GM12801 (cell line): Measurements from ENCODE around the gene VLDLR.

Experiments used
- TF ChIP-seq, protein P1 (sequence below): IDR thresholded peaks from one replicate; pipeline ENCODE4 v1.5.1; 2011; ENCODE audit warnings: control low read depth; ENCODE audit not compliant: insufficient read length; ENCODE audit errors: extremely low read depth

Gene VLDLR

GRCh38 chr9:2663461-2664173 is 42.0 kb downstream of the VLDLR start:
- TF ChIP-seq, protein P1, sequence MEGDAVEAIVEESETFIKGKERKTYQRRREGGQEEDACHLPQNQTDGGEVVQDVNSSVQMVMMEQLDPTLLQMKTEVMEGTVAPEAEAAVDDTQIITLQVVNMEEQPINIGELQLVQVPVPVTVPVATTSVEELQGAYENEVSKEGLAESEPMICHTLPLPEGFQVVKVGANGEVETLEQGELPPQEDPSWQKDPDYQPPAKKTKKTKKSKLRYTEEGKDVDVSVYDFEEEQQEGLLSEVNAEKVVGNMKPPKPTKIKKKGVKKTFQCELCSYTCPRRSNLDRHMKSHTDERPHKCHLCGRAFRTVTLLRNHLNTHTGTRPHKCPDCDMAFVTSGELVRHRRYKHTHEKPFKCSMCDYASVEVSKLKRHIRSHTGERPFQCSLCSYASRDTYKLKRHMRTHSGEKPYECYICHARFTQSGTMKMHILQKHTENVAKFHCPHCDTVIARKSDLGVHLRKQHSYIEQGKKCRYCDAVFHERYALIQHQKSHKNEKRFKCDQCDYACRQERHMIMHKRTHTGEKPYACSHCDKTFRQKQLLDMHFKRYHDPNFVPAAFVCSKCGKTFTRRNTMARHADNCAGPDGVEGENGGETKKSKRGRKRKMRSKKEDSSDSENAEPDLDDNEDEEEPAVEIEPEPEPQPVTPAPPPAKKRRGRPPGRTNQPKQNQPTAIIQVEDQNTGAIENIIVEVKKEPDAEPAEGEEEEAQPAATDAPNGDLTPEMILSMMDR, result no peak

GRCh38 chr9:2664174-2665065 is 42.8 kb downstream of the VLDLR start:
- TF ChIP-seq, protein P1, result no peak

GRCh38 chr9:2666569-2666968 is 45.0 kb downstream of the VLDLR start:
- TF ChIP-seq, protein P1, result no peak

GRCh38 chr9:2673161-2673560 is 51.6 kb downstream of the VLDLR start:
- TF ChIP-seq, protein P1, result no peak

DNA sequence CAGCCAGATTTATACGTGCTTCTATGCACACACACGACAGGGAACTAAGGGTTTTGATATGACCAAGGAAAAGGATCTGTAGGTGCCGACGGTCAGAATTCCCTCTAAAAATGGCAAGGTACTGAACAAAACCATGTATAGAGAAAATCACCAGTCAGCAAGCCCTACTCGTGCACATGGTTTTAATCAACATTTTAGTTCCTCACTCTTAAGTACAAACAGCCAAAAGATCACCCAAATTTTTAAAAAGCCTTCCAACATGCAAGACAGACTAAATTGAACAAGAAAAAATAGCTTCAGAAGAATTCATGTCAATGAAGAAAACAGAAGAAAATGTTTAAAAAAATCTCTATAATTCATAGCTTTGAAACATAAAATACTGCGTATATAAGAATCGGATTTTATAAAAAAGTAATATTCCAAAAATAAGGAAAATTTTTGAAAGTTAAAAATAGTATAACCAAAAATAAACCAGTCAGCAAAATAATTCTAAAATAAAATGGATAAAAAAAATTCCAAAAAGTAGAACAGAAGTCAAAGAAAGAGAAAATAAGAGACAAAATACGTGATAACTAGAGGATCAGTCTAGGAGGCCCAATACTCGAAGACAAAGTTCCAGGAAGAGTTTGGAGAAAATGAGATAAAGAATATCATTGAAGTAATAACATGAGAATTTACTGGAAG is 52.7 kb downstream of the VLDLR start:
- TF ChIP-seq, protein P1, result no peak

DNA sequence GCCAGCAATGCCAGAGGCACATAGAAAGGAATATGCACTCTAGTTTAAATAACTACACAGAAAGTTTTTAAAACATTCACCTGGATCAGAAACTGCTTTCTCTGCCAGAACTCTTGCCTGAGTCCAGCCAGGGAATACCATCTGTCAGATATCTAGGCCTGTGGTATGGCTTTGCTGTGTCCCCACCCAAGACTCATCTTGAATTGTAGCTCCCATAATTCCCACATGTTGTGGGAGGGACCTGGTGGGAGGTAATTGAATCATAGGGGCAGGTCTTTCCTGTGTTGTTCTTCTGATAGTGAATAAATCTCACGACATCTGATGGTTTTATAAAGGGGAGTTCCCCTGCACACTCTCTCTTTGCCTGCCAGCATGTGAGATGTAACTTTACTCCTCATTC is 54.2 kb downstream of the VLDLR start:
- TF ChIP-seq, protein P1, result no peak

GRCh38 chr9:2676466-2676865 is 54.9 kb downstream of the VLDLR start:
- TF ChIP-seq, protein P1, result no peak
